ENCODE data around the gene AKAP8L.
A peak's percentile ranks its signal among the peaks of the same experiment; 100 is the strongest.

The AKAP8L gene

DNA sequence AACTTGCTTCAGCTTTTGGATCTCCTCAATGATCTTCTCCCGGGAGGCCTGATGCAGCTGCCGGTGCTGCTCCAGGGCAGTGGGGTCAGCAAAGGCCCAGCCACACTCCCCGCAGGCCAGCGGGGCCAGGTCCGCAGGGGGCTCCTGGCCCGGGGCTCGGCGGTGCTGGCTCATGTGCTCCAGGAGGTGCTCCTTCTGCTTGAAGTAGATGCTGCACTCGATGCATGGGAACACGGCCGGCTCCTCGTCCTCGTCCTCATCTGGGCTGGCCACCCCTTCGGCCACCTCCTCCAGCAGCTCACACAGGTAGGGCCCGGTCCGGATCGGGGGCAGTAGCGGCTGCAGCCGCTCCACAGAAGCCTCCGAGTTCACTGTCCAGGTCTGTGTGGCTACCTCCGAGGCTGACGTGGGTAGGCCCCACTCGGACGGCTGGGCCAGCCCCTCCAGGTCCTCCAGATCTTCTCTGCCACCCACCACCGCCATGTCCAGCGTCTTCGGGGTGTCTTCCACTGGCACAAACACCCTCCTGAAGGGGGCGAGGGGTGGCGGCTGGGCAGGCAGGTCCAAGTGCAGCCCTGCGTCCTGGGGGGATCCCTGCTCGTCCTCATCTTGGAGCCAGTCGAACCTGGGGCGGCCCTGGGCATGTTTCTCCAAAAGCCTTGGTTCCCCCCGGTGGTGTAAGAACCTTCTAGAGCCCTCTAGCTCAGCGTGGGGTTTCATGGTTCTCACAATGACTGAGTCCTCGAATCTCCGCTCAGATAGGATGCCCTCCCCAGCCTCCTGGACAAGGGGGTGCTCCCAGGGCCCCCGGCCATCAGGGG lies 21.2 kb upstream of the AKAP8L start:
- no peaks in the 10 kb centered on the region for H3K27me3 ChIP-seq (ENCODE audit: control insufficient read depth, insufficient read depth, low read length)
- H3K36me3 ChIP-seq (ENCODE audit: control insufficient read depth, insufficient read depth, low read length): no peaks in the 10 kb centered on the region
- no peaks in the 10 kb centered on the region for H3K9me3 ChIP-seq (ENCODE audit: control insufficient read depth, insufficient read depth, low read length)
- no peaks in the 10 kb centered on the region; the same call in 1 of the 2 replicates for H3K4me1 ChIP-seq (ENCODE audit: control insufficient read depth, insufficient read depth, low read length)
- DNase-seq (ENCODE audit: low read depth, low spot score): no peak
- WGBS (ENCODE audit: insufficient coverage, insufficient read length): no CpG with 5 or more reads among the region's 38 CpGs
- H3K4me3 ChIP-seq (ENCODE audit: low read length): no peak overlapping the region
- H3K27ac ChIP-seq (ENCODE audit: low read length): no peak overlapping the region

DNA sequence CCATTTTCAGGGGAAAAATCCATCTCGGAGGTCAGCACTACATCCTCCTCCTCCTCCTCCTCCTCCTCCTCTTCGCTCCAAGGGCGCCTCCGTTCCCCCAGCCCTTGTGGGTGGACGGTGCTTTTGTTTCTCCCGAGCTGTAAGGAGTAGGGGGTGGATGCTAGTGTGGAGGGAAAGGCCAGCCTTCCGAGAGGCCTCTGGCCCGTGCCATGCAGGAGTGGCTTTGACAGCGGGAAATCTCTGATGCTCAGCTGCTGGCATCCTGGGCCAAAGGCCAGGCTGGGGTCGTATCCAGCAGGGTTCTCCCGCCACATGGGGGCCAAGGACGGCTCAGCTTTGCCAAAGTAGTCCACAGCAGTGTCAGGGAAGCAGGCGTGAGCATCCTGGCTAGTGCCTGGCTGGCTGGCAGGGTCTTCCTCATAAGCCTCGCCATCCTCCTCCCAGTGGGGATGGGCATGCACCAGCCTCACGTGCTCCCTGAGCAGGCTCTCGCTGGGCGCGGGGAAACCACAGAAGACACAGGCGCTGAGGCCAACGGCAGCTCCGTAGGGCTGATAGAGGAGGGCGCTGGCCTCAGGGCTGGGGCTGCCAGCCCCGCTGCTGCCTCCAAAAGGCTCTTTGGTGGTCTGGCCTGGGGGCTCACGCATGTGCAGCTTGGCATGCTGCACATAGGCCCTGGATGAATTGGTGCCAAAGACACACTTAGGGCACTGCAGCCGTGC lies 20.5 kb upstream of the AKAP8L start:
- no peak overlapping the region; the same call in 1 of the 2 replicates for H3K4me3 ChIP-seq (ENCODE audit: low read length)
- H3K36me3 ChIP-seq (ENCODE audit: control insufficient read depth, insufficient read depth, low read length): no peaks in the 10 kb centered on the region
- no peak for DNase-seq (ENCODE audit: low read depth, low spot score)
- no peak overlapping the region for H3K27ac ChIP-seq (ENCODE audit: low read length)
- H3K9me3 ChIP-seq (ENCODE audit: control insufficient read depth, insufficient read depth, low read length): no peaks in the 10 kb centered on the region
- H3K4me1 ChIP-seq (ENCODE audit: control insufficient read depth, insufficient read depth, low read length): no peaks in the 10 kb centered on the region; the same call in 1 of the 2 replicates
- no CpG with 5 or more reads among the region's 25 CpGs for WGBS (ENCODE audit: insufficient coverage, insufficient read length)
- H3K27me3 ChIP-seq (ENCODE audit: control insufficient read depth, insufficient read depth, low read length): no peaks in the 10 kb centered on the region

DNA sequence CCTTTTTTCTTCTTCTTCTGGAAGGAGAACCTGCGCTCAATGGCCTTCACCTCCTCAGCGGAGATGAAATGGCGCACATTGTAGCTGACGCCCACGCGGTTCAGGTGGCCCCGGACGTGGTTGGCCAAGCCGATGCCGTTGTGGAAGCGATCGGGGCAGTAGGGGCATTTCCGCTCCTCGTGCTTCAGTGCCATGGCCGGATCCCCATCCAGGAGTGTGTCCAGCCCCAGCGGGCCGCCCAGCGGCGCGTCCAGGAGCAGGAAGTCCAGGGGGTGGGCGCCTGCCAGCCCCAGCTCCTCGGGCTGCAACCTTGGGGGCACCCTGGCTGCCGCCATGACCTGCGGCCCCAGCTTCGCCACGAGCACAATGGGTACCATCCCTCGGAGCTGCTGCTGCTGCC lies 19.8 kb upstream of the AKAP8L start:
- Histone ChIP-seq H3K4me1 (ENCODE audit: control insufficient read depth, insufficient read depth, low read length) (no peaks in the 10 kb centered on the region; the same call in 1 of the 2 replicates), H3K9me3 (ENCODE audit: control insufficient read depth, insufficient read depth, low read length) (no peaks in the 10 kb centered on the region), H3K4me3 (ENCODE audit: low read length) (no peak overlapping the region), H3K36me3 (ENCODE audit: control insufficient read depth, insufficient read depth, low read length) (no peaks in the 10 kb centered on the region), H3K27ac (ENCODE audit: low read length) (no peak overlapping the region), H3K27me3 (ENCODE audit: control insufficient read depth, insufficient read depth, low read length) (no peaks in the 10 kb centered on the region)
- no CpG with 5 or more reads among the region's 27 CpGs for WGBS (ENCODE audit: insufficient coverage, insufficient read length)
- DNase-seq (ENCODE audit: low read depth, low spot score): no peak

DNA sequence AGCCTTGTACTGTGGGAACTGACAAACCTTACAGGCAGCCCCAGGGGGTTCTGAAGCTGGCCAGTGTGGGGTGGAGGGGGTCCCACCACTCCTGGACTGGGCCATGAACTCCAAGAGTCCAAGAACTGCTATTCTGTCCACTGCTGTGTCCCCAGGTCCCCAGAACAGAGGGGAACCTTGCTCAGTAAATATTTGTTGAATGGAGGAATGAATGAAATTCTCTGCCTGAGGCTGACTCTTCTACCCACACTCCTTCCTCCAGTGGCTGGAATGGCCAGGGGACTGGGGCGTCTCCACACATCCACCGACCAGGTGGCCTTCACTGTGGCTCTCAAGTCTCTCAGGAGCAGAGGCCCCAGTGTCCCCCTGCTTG lies 19.3 kb upstream of the AKAP8L start:
- no peak for DNase-seq (ENCODE audit: low read depth, low spot score)
- H3K36me3 ChIP-seq (ENCODE audit: control insufficient read depth, insufficient read depth, low read length): no peaks in the 10 kb centered on the region
- H3K9me3 ChIP-seq (ENCODE audit: control insufficient read depth, insufficient read depth, low read length): no peaks in the 10 kb centered on the region
- no CpG with 5 or more reads among the region's 2 CpGs for whole genome bisulfite sequencing (ENCODE audit: insufficient coverage, insufficient read length)
- no peaks in the 10 kb centered on the region for H3K27me3 ChIP-seq (ENCODE audit: control insufficient read depth, insufficient read depth, low read length)
- H3K27ac ChIP-seq (ENCODE audit: low read length): no peak overlapping the region
- no peak overlapping the region for H3K4me3 ChIP-seq (ENCODE audit: low read length)
- H3K4me1 ChIP-seq (ENCODE audit: control insufficient read depth, insufficient read depth, low read length): peaks cover 1% of the 10 kb centered on the region

DNA sequence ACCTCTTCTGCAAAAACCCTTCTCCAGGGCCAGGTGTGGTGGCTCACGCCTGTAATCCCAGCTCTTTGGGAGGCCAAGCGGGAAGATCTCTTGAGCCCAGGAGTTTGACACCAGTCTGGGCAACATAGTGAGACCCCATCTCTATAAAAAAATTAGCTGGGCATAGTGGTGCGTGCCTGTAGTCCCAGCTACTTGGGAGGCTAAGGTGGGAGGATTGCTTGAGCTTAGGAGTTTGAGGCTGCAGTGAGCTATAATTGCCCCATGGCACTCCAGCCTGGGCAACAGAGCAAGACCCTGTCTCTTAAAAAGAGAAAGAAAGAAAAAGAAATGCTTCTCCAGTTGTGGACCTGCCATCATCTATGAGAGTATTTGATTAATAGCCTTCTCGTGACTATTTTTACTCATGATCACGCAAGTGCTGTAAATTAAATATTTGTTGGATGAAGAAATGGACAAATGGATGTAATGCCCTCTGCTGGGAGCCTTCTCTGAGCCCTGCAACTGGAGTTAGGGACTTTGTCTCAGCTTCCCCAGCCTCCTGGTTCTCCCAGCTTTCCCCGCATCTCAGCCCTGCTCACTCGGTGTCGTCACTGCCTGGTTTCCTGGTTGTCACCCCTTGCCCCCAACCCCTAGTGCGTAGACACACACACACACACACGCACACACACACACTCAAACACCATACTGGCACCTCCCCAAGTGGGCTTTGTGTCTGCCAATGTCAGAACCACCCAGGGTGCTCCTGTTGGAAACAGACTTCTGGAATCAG lies 18.8 kb upstream of the AKAP8L start:
- no peak overlapping the region for H3K27ac ChIP-seq (ENCODE audit: low read length)
- no peak for DNase-seq (ENCODE audit: low read depth, low spot score)

DNA sequence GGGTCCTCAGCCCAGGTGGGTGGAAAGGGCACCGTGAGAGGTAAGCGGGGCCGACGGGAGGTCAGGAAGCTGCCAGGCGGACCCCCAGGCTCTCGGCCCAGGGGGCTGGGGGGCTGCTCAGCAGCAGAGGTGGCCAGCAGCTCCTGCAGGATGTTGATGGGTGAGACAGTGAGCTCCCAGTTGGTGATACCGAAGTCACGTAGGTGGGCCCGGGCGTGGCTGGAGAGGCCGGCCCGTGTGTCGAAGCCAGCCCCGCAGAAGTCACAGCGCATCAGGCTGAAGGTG lies 18.0 kb upstream of the AKAP8L start:
- WGBS (ENCODE audit: insufficient coverage, insufficient read length): no CpG with 5 or more reads among the region's 15 CpGs
- H3K27me3 ChIP-seq (ENCODE audit: control insufficient read depth, insufficient read depth, low read length): no peaks in the 10 kb centered on the region
- H3K9me3 ChIP-seq (ENCODE audit: control insufficient read depth, insufficient read depth, low read length): no peaks in the 10 kb centered on the region
- H3K36me3 ChIP-seq (ENCODE audit: control insufficient read depth, insufficient read depth, low read length): no peaks in the 10 kb centered on the region
- no peak overlapping the region for H3K27ac ChIP-seq (ENCODE audit: low read length)
- H3K4me3 ChIP-seq (ENCODE audit: low read length): no peak overlapping the region
- peaks cover 2% of the 10 kb centered on the region for H3K4me1 ChIP-seq (ENCODE audit: control insufficient read depth, insufficient read depth, low read length)
- DNase-seq (ENCODE audit: low read depth, low spot score): no peak

More for the DNA sequence above, 18.8 kb upstream of the AKAP8L start:
- H3K9me3 ChIP-seq (ENCODE audit: control insufficient read depth, insufficient read depth, low read length): no peaks in the 10 kb centered on the region
- no peaks in the 10 kb centered on the region for H3K27me3 ChIP-seq (ENCODE audit: control insufficient read depth, insufficient read depth, low read length)
- peaks cover 1% of the 10 kb centered on the region for H3K4me1 ChIP-seq (ENCODE audit: control insufficient read depth, insufficient read depth, low read length)
- no peak overlapping the region for H3K4me3 ChIP-seq (ENCODE audit: low read length)
- no CpG with 5 or more reads among the region's 10 CpGs for WGBS (ENCODE audit: insufficient coverage, insufficient read length)
- H3K36me3 ChIP-seq (ENCODE audit: control insufficient read depth, insufficient read depth, low read length): no peaks in the 10 kb centered on the region

DNA sequence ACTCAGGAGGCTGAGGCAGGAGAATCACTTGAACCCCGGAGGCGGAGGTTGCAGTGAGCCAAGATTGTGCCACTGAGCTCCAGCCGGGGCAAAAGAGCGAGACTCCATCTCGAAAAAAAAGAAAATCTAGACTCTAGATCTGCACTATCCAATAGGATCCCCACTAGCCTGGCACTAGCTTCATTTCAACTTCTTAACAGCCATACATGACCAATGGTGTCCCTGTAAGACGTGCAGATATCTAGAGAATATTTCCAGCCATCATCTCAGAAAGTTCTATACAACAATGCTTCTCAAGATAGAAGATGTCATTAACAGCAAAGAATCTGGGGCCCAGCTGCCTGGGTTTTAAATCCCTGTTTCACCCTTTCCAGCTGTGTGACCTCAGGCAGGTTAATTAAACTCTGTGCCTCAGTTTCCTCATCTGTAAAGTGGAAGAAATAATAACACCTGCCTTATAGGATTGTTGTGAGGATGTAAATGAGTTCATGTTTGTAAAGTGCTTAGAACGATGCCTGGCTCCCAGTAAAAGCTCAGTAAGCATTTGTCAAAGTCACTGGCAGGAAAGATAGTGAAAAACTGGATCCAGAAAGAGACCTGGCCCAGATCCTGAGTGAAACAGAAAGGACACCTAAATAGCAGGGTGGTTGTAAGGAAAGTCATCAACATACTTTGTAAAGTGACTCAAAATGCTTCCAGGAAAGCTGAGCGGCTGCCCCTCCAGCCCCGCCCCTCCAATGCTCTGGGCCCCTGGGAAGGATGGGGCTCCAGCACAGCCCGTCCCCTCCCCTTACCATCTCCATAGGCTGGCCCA lies 17.4 kb upstream of the AKAP8L start:
- no peaks in the 10 kb centered on the region for H3K9me3 ChIP-seq (ENCODE audit: control insufficient read depth, insufficient read depth, low read length)
- no peak overlapping the region for H3K27ac ChIP-seq (ENCODE audit: low read length)
- no peaks in the 10 kb centered on the region for H3K36me3 ChIP-seq (ENCODE audit: control insufficient read depth, insufficient read depth, low read length)
- H3K27me3 ChIP-seq (ENCODE audit: control insufficient read depth, insufficient read depth, low read length): no peaks in the 10 kb centered on the region
- no peak for DNase-seq (ENCODE audit: low read depth, low spot score)
- peaks cover 5% of the 10 kb centered on the region for H3K4me1 ChIP-seq (ENCODE audit: control insufficient read depth, insufficient read depth, low read length)
- H3K4me3 ChIP-seq (ENCODE audit: low read length): no peak overlapping the region
- no CpG with 5 or more reads among the region's 10 CpGs for WGBS (ENCODE audit: insufficient coverage, insufficient read length)

DNA sequence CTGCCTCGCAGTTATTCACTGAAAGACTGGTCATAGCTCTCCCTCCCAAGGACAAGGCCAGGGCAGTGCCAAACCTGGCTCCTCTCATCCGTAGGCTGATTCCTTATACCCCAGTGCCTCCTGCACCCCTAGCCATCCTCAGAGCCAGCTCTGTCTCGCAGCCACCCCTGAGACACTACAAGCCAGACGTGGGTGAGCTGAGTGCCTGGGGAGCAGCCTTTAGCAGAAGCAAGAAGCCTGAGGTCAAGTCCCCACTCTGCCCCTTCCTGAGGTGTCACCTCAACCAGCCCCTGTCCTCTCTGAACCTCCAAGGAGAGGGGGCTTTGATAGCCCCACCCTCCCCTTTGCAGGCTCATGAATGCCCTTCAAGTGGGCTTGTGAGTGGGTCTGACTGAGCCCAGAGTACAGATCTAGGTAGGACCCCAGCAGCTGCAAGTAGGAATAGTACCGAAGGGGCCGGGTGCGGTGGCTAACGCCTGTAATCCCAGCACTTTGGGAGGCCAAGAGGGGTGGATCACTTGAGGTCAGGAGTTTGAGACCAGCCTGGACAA lies 14.8 kb upstream of the AKAP8L start:
- H3K4me1 ChIP-seq (ENCODE audit: control insufficient read depth, insufficient read depth, low read length): peaks cover 6% of the 10 kb centered on the region
- DNase-seq (ENCODE audit: low read depth, low spot score): no peak
- no CpG with 5 or more reads among the region's 8 CpGs for WGBS (ENCODE audit: insufficient coverage, insufficient read length)
- no peaks in the 10 kb centered on the region for H3K36me3 ChIP-seq (ENCODE audit: control insufficient read depth, insufficient read depth, low read length)
- H3K27ac ChIP-seq (ENCODE audit: low read length): no peak overlapping the region
- H3K27me3 ChIP-seq (ENCODE audit: control insufficient read depth, insufficient read depth, low read length): no peaks in the 10 kb centered on the region
- no peaks in the 10 kb centered on the region for H3K9me3 ChIP-seq (ENCODE audit: control insufficient read depth, insufficient read depth, low read length)
- H3K4me3 ChIP-seq (ENCODE audit: low read length): peak overlapping the region; percentile 74; the same call in 1 of the 2 replicates

DNA sequence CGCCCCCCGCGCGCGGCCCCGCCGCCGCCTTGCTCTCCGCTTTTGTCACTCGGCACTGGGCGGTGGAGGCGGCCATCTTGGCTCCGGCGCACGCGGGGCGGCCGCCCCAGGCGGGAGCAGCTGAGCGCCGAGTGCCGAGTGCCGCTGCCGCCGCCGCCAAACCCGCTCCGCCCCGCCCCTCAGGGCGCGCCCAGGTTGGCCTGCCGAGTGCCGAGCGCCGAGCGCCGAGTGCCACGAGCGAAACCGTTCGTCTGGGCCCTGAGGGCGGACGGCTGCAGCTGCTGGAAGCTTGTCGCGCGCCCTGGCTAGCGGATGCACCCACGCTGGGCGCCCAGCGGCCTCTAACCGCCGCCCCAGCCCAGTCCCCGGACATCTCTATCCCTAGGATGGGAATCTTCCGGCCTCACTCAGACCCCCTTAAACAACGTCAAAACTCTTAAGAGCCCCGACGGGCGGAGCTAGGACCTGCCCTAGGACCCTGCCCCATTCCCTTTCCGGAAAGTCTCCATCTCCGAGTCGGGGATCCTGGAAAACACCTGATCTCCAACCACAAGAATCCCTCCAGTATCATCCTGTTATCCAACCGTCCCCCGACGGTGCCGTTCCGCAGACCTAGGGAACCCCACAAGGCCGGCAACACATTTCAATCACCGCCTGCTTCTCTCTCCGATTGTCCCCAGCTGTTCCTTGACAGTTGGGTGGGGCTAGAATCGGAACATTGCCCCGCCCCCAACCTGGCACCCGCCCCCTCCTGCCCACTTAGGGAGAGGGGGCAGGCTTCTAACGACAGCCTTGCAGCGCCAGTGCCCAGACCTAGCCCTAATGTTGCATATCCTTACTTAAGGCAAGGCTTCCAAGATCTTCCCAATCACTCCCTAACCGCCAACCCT lies 14.1 kb upstream of the AKAP8L start:
- H3K36me3 ChIP-seq (ENCODE audit: control insufficient read depth, insufficient read depth, low read length): no peaks in the 10 kb centered on the region
- no peaks in the 10 kb centered on the region for H3K9me3 ChIP-seq (ENCODE audit: control insufficient read depth, insufficient read depth, low read length)
- WGBS (ENCODE audit: insufficient coverage, insufficient read length): no CpG with 5 or more reads among the region's 75 CpGs
- DNase-seq (ENCODE audit: low read depth, low spot score): peak; percentile 60
- H3K27me3 ChIP-seq (ENCODE audit: control insufficient read depth, insufficient read depth, low read length): no peaks in the 10 kb centered on the region
- no peak overlapping the region for H3K27ac ChIP-seq (ENCODE audit: low read length)
- H3K4me1 ChIP-seq (ENCODE audit: control insufficient read depth, insufficient read depth, low read length): peaks cover 6% of the 10 kb centered on the region
- H3K4me3 ChIP-seq (ENCODE audit: low read length): peak overlapping the region; percentile 74; the same call in 1 of the 2 replicates
